A549 (cell line): ENCODE measurements around the gene MAFG. TPM values are rescaled to one million over a fixed set of nuclear protein-coding genes. Genes with fewer than 3 reads are reported as not detected.
"Not testable (repeated sequence)": the region's sequence is repeated elsewhere in the genome, so short reads cannot be mapped to it uniquely, and the experiment has no call there.

Experiments used
- ATAC-seq, 2 experiments: fragments of 200-7000 bp in 1 of 2; fragments of >200 bp in 1 of 2; cut with Nextera tagmentation in 1 of 2; cut with Tn5 transposase in 1 of 2; 3 replicates each; pipeline versions ENCODE4 v1.8.0 to v1.9.1; 2018 to 2020; ENCODE audit warnings: mild to moderate bottlenecking in 1 of 2, moderate library complexity in 1 of 2
- CTCF ChIA-PET: fragments of 300-600 bp; sonication (Branson Sonifier 250); formaldehyde crosslinking; extraction: SDS; loops from one replicate; lab custom pipeline; 2021; ENCODE audit warnings: antibody characterized with exemption, inconsistent platforms; lab: Yijun Ruan, JAX
- POLR2A ChIA-PET: fragments of 350-600 bp; formaldehyde crosslinking; extraction: SDS; loops from one replicate; lab custom pipeline; 2021; ENCODE audit warnings: antibody characterized with exemption, inconsistent platforms; lab: Yijun Ruan, JAX
- DNase-seq, 2 experiments: peaks; one replicate each; pipeline versions ENCODE4 v3.0.0 to v3.0.0-alpha.2; 2011 to 2016; ENCODE audit warnings: low read depth in 1 of 2, low spot score in 1 of 2
- FAIRE-seq: peaks from 2 replicates; lab custom pipeline; 2011; peaks lifted over from hg19 to GRCh38; lab: Jason Lieb, UNC
- H3K27ac ChIP-seq, 2 experiments: fragments of >200 bp; sonication (Bioruptor Twin); formaldehyde crosslinking; 3 replicates each; pipeline ENCODE4 v1.5.1; 2016 to 2017
- H3K4me1 ChIP-seq: fragments of >200 bp; sonication (Bioruptor Twin); formaldehyde crosslinking; 3 replicates; pipeline ENCODE4 v1.6.1; 2016
- H3K4me2 ChIP-seq: fragments of >200 bp; sonication (Bioruptor Twin); formaldehyde crosslinking; 3 replicates; pipeline ENCODE4 v1.6.1; 2016
- H3K4me3 ChIP-seq: fragments of >200 bp; sonication (Bioruptor Twin); formaldehyde crosslinking; 3 replicates; pipeline ENCODE4 v1.5.1; 2016
- H3K9me3 ChIP-seq: fragments of >200 bp; sonication (Bioruptor Twin); formaldehyde crosslinking; 3 replicates; pipeline ENCODE4 v1.6.1; 2016
- CHD2 ChIP-seq: fragments of 150-350 bp; IDR thresholded peaks from 2 replicates; pipeline ENCODE4 v1.6.1; 2014; ENCODE audit warnings: low read length; ENCODE audit not compliant: partially characterized antibody
- HOXB5 ChIP-seq: fragments of 250-450 bp; sonication (Bioruptor Pico); IDR thresholded peaks from 2 replicates; pipeline ENCODE4 v1.5.0; 2020; ENCODE audit warnings: mild to moderate bottlenecking, moderate library complexity
- JUN ChIP-seq, 2 experiments: fragments of >200 bp; sonication (Bioruptor Twin); formaldehyde crosslinking; IDR thresholded peaks; 2 replicates in 1 of 2; 3 replicates in 1 of 2; pipeline ENCODE4 v1.6.1; 2016 to 2017
- KDM1A ChIP-seq: fragments of 200-600 bp; sonication (generic); IDR thresholded peaks from 2 replicates; pipeline ENCODE4 v1.6.1; 2016; ENCODE audit warnings: low read depth, mild to moderate bottlenecking
- KDM5A ChIP-seq: fragments of 200-600 bp; sonication (generic); IDR thresholded peaks from 2 replicates; pipeline ENCODE4 v1.6.1; 2016; ENCODE audit warnings: antibody characterized with exemption, mild to moderate bottlenecking
- PHF8 ChIP-seq: fragments of 200-600 bp; sonication (generic); IDR thresholded peaks from 2 replicates; pipeline ENCODE4 v1.6.1; 2016; ENCODE audit warnings: low read depth, mild to moderate bottlenecking, antibody characterized with exemption, moderate library complexity, borderline replicate concordance
- POLR2A ChIP-seq: IDR thresholded peaks from 2 replicates; pipeline ENCODE4 v1.6.1; 2012; ENCODE audit warnings: mild to moderate bottlenecking, low read length
- POLR2AphosphoS2 ChIP-seq: conservative IDR thresholded peaks from 2 replicates; pipeline ENCODE4 v1.6.1; 2012; ENCODE audit warnings: low read length, improper control_type of control experiment, inconsistent platforms
- SMC3 ChIP-seq: fragments of >200 bp; sonication (Bioruptor Twin); formaldehyde crosslinking; IDR thresholded peaks from 3 replicates; pipeline ENCODE4 v1.6.1; 2018; ENCODE audit warnings: inconsistent platforms
- SREBF2 ChIP-seq: fragments of 450-650 bp; IDR thresholded peaks from 2 replicates; pipeline ENCODE4 v1.6.1; 2014; ENCODE audit warnings: mild to moderate bottlenecking, moderate library complexity
- TFCP2L1 ChIP-seq: fragments of 250-450 bp; sonication (Bioruptor Pico); IDR thresholded peaks from 2 replicates; pipeline ENCODE4 v1.5.0; 2021; ENCODE audit warnings: mild to moderate bottlenecking
- WGBS: methylation state at CpG from one replicate; pipeline ENCODE4 v1.1.6; 2017; ENCODE audit errors: missing lambda C conversion rate; 5-methylcytosine and 5-hydroxymethylcytosine counted together
- polyA plus RNA-seq, 4 experiments: library from polyadenylated mRNA; depleted of rRNA in 3 of 4; stranded (reverse); fragments of >200 nt; fragmentation: RNase III in 1 of 4; extraction: RNeasy Plus Mini Kit Qiagen cat#74134 plus additional on column Dnase treatment in 1 of 4; gene quantifications; 2 replicates in 3 of 4; 3 replicates in 1 of 4; pipeline ENCODE4 v1.2.3, GENCODE V29; 2011 to 2017
- TF ChIP-seq, protein P1 (sequence below): fragments of >200 bp; sonication (Bioruptor Twin); formaldehyde crosslinking; IDR thresholded peaks from 3 replicates; pipeline ENCODE4 v1.5.1; 2016
- TF ChIP-seq, protein P2 (sequence below): fragments of 200-600 bp; sonication (generic); IDR thresholded peaks from 2 replicates; pipeline ENCODE4 v1.6.1; 2016; ENCODE audit warnings: antibody characterized with exemption, mild to moderate bottlenecking, moderate library complexity
- TF ChIP-seq, protein P3 (sequence below): fragments of >200 bp; sonication (Bioruptor Twin); formaldehyde crosslinking; IDR thresholded peaks from 3 replicates; pipeline ENCODE4 v1.6.1; 2016
- TF ChIP-seq, protein P4 (sequence below): IDR thresholded peaks from 2 replicates; pipeline ENCODE4 v1.6.1; 2012

MAFG gene
- polyA plus RNA-seq, 2 of the 4 experiments (the other 2 are of a cell fraction), result 47.9 to 57.9 TPM

DNA sequence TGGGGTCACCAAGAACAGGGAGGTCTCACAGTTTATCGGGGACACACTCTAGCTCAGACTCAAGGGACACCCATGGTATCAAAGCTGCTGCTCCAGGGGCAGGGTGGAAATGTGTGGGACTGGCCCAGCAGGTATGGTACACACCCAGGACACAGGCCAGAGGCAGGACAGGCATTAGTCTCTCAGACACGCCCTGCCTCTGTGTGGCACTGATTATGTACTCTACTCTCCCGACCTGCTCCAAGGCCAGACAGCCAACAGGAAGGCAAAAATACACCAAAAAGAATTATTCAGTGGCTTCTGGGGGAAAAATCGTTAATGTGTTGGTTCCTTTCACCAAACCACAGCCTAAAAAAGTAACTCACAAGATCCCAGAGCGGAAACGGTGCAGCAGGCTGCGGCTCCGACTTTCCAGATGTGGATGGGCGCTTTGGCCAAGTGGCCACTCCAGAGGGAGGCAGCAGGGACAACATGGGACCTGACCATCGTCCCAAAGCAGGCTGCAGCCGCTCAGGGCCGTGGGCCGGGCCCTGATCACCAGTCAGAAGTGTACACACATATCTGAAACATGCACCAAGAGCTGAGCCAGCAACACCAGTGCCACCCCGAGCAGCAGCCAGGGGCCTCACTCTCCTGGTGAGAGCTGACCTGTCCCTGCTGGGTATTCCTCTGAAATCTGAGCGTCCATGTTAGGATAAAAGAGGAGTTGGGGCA is 8.5 kb downstream of the MAFG start:
- FAIRE-seq (no peak), ATAC-seq (no peak), DNase-seq (no peak)
- H3K27ac ChIP-seq, result peak overlapping the region in 1 of 2 experiments; percentile 97; a peak in 2 of 6 replicates
- TF ChIP-seq, protein P1, sequence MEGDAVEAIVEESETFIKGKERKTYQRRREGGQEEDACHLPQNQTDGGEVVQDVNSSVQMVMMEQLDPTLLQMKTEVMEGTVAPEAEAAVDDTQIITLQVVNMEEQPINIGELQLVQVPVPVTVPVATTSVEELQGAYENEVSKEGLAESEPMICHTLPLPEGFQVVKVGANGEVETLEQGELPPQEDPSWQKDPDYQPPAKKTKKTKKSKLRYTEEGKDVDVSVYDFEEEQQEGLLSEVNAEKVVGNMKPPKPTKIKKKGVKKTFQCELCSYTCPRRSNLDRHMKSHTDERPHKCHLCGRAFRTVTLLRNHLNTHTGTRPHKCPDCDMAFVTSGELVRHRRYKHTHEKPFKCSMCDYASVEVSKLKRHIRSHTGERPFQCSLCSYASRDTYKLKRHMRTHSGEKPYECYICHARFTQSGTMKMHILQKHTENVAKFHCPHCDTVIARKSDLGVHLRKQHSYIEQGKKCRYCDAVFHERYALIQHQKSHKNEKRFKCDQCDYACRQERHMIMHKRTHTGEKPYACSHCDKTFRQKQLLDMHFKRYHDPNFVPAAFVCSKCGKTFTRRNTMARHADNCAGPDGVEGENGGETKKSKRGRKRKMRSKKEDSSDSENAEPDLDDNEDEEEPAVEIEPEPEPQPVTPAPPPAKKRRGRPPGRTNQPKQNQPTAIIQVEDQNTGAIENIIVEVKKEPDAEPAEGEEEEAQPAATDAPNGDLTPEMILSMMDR, result no peak
- TF ChIP-seq HOXB5 (CRISPR knock-in tag) (no peak), POLR2AphosphoS2 (peak; percentile 25; the same call in 1 of the 2 replicates)
- ChIA-PET POLR2A (no interaction called here), CTCF (interaction anchor here (2.3 kb wide), 1 partner anchor 12 kb away, joined by 6 read pairs; no protein-coding TSS in a partner anchor)
- no peaks in the 10 kb centered on the region for H3K9me3 ChIP-seq
- peak overlapping the region; percentile 99 for H3K4me2 ChIP-seq
- 81% methylated on average over 15 of the region's 15 CpGs for WGBS
- H3K4me3 ChIP-seq, result no peak overlapping the region
- H3K4me1 ChIP-seq, result peaks cover 66% of the 10 kb centered on the region

DNA sequence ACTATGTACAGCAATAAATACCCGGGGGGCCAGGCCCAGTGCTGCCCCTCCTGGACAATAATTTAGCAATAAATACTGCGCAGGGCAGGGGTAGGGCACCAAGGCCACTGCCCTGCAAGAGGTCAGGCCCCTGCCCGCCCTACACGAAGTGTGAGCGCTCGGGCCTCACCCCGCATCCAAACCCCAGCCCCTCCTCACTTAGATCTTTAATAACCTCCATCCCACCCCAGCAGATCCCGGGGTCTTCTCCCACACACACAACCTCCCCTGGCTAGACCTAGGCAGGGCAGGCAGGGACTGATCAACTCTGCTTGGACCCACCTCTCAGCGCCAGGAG is 9.2 kb downstream of the MAFG start:
- CTCF ChIA-PET, result interaction anchor here (0.9 kb wide), 1 partner anchor 103 kb away, joined by 4 read pairs; no protein-coding TSS in a partner anchor
- H3K4me2 ChIP-seq, result peak overlapping the region; percentile 99
- POLR2A ChIA-PET, result not testable (repeated sequence)

DNA sequence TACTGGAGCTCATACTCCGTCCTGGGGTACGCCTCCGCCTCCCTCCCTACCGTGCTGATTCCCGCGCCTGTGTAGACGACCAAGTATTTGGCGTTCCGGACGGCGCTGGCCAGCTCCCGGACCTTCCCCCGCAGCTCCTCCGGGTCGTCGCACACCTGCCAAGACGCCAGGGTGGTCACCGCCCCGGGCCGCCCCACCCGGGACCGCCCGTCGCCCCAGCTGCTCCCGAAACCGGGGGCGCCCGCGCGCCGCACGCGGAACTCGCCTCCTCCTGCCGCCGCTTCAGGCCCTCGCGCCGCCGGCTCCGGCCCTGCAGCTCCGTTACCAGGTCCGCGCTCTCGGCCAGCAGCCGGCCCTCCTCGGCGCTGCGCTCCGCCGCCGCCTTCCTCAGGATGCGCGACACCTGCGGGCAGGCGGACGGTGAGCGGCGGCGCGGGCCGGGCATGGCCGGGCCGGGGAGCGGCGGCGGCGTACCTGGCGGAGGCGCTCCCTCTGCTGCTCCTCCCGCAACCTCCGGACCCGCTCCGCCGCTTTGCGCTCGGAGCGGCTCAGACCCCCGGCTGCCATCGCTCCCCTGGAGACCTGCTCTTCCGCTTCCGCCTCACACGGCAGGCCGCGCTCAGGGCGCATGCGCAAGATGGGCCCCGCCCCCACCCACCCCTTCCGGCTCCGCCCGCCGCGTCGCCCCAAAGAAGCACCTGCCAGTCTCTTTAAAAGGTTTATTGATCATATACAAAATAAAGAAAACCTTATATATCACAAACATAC is 9.8 kb downstream of the MAFG start, which contains the start of gene SIRT7:
SIRT7 (minus strand) TSS at position 612 of the 768 bp plus-strand sequence; CDS start at position 567, 45 bp downstream.
- ChIA-PET CTCF (interaction anchor here (0.5 to 1.8 kb wide), 9 partner anchors 9 to 190 kb away, joined by 3 to 7 read pairs (median 4); partner anchors contain the start of gene MAFG), POLR2A (interaction anchor here (1.2 kb wide), 1 partner anchor 8 kb away, joined by 6 read pairs; no protein-coding TSS in a partner anchor)
- Histone ChIP-seq H3K27ac (peak within 1 kb of the TSS; percentile 93 to 97), H3K4me1 (peaks cover 59% of the 10 kb centered on the region), H3K9me3 (no peaks in the 10 kb centered on the region)
- ATAC-seq, result peak; percentile 56 to 62
- under 1% methylated on average over 37 of the region's 94 CpGs for WGBS
- TF ChIP-seq, protein P2, sequence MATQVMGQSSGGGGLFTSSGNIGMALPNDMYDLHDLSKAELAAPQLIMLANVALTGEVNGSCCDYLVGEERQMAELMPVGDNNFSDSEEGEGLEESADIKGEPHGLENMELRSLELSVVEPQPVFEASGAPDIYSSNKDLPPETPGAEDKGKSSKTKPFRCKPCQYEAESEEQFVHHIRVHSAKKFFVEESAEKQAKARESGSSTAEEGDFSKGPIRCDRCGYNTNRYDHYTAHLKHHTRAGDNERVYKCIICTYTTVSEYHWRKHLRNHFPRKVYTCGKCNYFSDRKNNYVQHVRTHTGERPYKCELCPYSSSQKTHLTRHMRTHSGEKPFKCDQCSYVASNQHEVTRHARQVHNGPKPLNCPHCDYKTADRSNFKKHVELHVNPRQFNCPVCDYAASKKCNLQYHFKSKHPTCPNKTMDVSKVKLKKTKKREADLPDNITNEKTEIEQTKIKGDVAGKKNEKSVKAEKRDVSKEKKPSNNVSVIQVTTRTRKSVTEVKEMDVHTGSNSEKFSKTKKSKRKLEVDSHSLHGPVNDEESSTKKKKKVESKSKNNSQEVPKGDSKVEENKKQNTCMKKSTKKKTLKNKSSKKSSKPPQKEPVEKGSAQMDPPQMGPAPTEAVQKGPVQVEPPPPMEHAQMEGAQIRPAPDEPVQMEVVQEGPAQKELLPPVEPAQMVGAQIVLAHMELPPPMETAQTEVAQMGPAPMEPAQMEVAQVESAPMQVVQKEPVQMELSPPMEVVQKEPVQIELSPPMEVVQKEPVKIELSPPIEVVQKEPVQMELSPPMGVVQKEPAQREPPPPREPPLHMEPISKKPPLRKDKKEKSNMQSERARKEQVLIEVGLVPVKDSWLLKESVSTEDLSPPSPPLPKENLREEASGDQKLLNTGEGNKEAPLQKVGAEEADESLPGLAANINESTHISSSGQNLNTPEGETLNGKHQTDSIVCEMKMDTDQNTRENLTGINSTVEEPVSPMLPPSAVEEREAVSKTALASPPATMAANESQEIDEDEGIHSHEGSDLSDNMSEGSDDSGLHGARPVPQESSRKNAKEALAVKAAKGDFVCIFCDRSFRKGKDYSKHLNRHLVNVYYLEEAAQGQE, result no peak
- TF ChIP-seq, protein P3, sequence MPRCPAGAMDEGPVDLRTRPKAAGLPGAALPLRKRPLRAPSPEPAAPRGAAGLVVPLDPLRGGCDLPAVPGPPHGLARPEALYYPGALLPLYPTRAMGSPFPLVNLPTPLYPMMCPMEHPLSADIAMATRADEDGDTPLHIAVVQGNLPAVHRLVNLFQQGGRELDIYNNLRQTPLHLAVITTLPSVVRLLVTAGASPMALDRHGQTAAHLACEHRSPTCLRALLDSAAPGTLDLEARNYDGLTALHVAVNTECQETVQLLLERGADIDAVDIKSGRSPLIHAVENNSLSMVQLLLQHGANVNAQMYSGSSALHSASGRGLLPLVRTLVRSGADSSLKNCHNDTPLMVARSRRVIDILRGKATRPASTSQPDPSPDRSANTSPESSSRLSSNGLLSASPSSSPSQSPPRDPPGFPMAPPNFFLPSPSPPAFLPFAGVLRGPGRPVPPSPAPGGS, result peak; percentile 76
- TF ChIP-seq JUN (IDR thresholded peaks at IDR 0.05) (peak; percentile 88 to 98), KDM1A (no peak), POLR2A (peak; percentile 69), TFCP2L1 (0 out of 2 replicates have a peak, but pooled peaks have one; percentile 49), SMC3 (no peak), SREBF2 (0 out of 2 replicates have a peak, but pooled peaks have one; percentile 3), PHF8 (peak; percentile 50; the same call in 1 of the 2 replicates), KDM5A (peak; percentile 46; the same call in 1 of the 2 replicates), POLR2AphosphoS2 (peak; percentile 77; the same call in 1 of the 2 replicates), CHD2 (peak; percentile 18)
- TF ChIP-seq, protein P4, sequence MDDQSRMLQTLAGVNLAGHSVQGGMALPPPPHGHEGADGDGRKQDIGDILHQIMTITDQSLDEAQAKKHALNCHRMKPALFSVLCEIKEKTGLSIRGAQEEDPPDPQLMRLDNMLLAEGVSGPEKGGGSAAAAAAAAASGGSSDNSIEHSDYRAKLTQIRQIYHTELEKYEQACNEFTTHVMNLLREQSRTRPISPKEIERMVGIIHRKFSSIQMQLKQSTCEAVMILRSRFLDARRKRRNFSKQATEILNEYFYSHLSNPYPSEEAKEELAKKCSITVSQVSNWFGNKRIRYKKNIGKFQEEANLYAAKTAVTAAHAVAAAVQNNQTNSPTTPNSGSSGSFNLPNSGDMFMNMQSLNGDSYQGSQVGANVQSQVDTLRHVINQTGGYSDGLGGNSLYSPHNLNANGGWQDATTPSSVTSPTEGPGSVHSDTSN, result peak; percentile 50; the same call in 1 of the 2 replicates
- TF ChIP-seq, all 56 proteins: peak for 10
- Histone ChIP-seq H3K4me2 (peak within 1 kb of the TSS; percentile 99), H3K4me3 (peak within 1 kb of the TSS; percentile 97)
- FAIRE-seq (no peak), DNase-seq (peak; percentile 83 to 97)

More for the DNA sequence above, 9.2 kb downstream of the MAFG start:
- peak; percentile 30 to 37; a peak in 5 of 6 replicates for ATAC-seq
- H3K9me3 ChIP-seq, DNase-seq, FAIRE-seq: not testable (repeated sequence)
- Histone ChIP-seq H3K4me1 (peaks cover 61% of the 10 kb centered on the region), H3K27ac (peak overlapping the region; percentile 93 to 97; a peak in 4 of 6 replicates), H3K4me3 (peak overlapping the region; percentile 97)
- 32% methylated on average over 9 of the region's 9 CpGs for WGBS
